Iris pigment epithelial cell (primary cell): Measurements from ENCODE around the gene LRRFIP2.
"Not testable (repeated sequence)": the region's sequence is repeated elsewhere in the genome, so short reads cannot be mapped to it uniquely, and the experiment has no call there.

Experiments used
- DNase-seq: peaks from one replicate; pipeline ENCODE4 v3.0.0-alpha.2; 2011; ENCODE audit warnings: low read depth

LRRFIP2 gene

DNA sequence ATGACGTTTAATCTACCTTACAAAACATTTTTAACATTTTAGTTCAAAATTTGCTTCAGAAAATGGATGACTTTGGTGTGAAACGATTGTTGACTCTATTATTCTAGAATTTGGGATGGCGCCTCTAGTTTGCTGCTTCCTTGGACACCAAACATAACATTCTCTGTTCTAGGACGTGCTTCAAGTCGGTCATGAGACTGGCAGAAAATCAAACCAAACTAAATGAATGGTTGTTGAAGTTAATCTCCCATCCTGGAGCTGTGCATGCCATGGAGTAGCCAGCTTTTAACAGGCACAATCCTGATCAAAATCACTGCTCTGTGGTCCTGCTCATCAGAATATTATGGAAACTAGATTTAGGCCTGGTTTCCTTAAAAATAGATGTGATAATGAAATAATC is 9.6 kb upstream of the LRRFIP2 start:
- no peak for DNase-seq

DNA sequence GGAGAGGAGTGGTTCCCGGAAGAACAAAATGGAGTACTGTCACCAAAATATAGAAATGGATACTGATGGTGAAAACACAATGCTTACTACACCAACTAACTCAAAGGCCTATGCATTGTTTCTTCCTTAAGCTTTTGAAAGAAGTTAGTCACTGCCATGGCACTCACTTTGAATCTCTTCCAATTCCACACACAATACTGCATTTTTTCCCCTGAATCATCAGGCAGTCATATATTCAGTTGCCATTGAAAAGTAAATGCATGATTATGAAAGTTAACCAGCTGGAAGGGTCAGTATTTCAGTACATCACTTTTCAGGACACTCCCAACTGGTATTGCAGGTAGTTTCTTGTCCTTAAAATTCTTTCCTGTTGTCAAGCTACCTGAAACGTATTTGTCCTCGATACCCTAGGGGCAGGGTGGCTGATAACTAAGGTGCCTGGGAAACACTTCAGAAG is 9.0 kb upstream of the LRRFIP2 start:
- peak; percentile 95 for DNase-seq

DNA sequence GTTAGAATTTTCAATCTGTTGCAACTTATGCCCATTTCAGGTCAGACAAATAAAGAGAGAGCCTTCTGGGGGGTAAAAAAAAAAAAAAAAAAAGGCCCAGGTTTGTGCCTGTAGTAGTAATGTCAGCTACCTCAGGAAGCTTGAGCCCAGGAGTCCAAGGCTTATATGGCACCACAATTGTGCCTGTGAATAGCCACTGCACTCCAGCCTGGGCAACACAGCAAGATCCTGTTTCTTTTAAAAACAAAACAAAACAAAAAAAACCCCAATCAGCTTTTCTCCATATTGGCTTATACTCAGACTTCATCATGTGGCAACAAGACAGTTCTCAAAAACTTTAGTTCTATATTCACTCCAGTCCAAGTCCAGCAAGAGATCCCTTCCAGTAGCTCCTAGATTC is 8.4 kb upstream of the LRRFIP2 start:
- DNase-seq: no peak

DNA sequence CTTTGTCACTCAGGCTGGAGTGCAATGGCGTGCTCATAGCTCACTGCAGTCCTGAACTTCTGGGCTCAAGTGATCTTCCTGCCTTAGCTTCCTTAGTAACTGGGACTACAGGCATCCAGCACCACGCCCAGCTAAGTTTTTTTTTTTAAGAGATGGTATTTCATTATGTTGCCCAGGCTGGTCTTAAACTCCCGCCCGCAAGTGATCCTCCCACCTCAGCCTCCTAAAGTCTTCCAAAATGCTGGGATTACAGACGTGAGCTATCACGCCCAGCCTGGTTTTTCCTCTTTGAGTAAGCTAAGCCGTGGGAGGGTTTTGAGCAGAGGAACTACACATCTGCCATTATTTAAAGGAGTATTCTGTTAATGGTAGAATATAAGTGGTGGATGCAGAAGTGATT is 7.4 kb upstream of the LRRFIP2 start:
- no peak for DNase-seq

DNA sequence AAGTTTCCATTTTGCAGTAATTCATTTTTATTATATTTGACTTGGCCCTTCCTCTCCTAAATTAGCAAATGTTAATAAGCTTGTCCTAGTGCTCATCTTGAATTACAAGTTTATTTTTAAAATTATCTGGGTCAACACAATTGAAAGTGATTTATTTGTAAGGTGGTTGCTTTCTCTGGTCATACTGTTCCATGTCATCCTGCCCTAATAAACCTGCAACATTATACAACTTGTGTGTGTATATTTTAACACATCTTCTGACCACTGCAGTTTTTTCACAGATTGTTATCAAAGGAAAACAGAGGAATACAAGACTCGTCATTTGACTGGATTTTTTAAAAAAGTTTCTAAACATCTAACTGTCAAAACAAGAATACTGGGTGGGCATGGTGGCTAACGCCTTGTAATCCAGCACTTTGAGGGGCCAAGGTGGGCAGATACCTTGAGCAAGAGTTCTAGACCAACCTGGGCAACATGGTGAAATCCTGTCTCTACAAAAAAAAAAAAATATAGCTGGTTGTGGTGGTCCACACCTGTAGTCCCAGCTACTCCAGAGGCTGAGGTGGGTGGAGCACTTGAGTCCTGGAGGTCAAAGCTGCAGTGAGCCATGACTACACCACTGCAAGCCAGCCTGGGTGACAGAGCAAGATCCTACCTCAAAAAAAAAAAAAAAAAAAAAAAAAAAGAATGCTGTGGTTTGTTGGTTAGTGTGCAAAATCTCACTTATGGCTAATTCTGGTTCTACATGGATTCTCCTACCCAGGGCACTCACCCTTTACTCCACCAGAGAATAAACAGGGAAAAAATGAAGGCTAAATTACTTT is 5.0 kb upstream of the LRRFIP2 start:
- no peak for DNase-seq

DNA sequence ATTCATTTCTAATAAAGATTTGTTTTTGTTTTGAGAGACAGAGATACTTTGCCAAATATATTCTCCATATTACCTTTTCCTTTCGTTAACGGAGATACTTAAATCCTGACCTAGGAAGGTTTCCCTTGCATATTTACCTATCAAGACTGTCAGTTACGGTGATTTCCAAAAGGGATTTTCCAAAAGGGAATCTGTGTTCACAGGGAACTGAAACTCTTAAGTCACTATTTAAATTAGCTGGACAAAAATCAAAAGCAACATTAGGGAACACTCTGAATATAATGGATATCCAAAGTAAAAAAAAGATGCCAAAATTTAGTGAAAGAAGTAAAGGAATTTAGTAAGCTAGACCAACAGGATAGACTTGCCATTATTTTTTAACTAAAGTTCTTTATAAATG is 576 bp downstream of the LRRFIP2 start:
- DNase-seq: no peak

DNA sequence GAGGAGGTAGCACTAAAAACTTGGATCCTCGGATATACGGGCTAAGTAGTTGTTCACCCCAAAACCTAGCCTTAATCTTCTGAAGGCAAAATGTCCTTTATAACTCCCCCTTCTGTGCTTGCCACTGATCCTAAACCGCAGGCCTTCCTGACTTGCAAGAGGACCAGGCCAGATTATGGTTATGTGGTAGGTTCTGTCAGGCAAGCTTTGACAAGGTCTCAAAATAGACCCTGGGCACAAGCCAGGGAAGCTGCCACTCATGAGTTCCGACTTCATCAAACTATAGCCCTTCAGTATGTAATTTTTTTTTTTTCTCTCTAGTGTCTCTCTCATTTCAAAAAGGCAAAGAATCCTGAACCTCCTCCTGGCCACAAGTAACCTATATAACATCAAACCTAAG is 3.2 kb downstream of the LRRFIP2 start:
- no peak for DNase-seq

DNA sequence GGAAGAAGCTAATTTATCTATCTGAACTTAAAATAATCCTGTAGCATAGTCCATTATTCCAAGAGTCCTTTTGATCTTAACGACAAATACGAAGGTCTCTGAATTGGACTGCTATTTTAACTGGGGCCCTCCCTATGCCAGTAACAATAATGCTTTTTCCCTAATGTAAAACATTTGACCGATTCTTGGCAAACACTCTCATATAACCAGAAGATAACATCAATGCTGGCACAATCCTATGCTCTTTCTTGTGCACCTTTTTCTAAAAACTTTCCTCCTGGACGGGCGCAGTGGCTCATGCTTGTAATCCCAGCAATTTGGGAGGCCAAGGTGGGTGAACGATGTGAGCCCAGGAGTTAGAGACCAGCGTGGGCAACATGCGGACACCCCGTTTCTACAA is 3.9 kb downstream of the LRRFIP2 start:
- no peak for DNase-seq

DNA sequence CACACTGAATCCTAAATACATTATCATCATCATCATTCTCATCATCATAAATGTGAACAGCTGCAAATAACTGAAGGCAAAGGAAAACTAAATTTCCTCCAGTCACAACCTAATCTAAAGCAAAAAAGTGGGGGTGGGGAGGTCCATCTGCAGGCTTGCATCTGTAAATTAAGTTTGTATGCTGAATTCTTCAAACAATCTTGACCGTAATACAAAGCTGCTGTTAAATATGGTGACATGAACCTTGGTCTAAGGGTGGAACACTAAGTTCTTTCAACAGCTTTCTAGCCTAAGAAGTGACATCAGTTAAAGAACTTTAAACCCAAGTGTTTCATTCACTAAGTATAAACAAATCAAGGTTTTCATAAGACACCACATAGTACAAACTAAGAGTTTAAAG is 4.3 kb downstream of the LRRFIP2 start:
- DNase-seq: peak; percentile 21

DNA sequence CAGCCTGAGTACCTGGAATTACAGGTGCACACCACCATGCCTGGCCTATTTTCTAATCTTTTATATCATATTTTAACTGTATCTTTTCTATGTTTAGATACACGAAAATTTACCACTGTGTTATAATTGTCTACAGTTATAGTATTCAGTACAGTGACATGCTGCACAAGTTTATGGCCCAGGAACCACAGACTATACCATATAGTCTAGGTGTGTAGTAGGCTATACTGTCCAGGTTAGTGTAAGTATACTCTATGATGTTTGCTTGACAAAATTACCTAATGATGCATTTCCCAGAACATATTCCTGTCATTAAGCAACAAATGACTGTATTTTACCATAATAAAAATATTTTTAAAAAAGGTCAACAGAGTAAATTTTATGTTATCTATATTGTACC is 5.5 kb downstream of the LRRFIP2 start:
- no peak for DNase-seq

DNA sequence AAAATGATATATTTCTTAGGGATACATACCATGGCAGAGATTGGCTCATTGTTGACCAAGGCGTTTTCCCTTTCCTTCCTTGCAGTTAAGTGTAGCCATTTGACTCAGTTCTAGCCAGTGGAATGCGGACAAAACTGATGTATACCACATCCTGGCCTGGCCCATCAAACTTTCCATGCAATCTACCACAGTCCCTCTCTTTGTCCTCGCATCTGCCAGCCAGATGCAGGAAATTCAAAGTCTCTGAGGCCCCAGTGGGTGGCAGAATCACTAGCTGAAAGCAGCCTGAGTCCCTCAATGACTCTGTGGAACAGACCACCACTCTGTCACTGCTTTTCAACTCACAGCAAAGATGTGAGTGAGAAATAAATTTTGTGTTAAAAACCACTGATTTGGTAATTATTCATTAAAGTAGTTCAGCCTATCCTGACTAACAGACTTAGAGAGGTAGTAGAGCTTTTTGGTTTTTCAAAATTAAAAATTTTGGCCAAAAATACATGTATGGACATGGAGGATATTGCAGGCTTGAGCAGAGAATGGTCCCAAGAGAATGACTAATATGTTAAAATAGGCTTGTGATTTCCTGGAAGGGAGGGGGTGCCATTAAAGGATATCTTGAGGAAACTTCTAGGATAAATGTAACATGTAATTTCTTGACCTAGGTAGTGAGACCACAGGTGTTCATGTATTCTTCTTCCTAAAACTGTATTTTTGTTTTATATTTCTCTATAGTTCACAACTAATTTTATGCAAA is 10.9 kb downstream of the LRRFIP2 start:
- peak; percentile 73 for DNase-seq

DNA sequence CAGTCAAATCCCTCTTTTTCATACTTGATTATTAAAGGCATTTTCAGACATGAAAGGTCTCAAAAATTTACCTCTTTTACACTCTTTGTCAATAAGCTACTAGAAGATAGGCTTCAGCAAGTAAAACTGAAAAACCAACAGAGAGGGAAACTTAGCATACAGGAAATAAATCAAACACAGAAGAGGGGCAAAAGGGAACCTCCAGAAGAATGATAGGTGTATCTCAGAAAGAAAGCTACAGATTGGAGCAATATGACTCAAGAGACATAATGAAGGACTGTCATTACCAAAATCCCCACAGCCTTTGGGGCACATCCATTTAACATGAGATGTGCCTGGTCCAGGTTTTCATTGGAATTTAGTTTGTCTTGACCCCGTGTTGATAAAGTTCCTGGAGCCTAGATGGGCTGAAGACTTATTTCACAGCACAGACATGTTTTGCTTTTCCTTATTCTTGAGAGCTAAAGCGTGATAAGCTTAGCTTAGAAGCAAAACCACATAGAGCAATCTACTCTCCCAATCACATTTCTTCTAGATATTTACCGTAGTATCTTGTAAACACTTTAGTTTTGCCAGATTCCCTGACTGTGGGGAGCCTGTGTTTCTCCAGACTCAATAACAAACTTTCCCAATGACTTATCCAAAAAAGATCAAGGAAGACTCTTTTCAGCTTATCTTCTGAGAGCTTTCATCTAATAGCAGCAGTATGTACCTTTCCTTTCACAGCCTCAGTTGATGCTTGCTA is 11.7 kb downstream of the LRRFIP2 start:
- DNase-seq: no peak

DNA sequence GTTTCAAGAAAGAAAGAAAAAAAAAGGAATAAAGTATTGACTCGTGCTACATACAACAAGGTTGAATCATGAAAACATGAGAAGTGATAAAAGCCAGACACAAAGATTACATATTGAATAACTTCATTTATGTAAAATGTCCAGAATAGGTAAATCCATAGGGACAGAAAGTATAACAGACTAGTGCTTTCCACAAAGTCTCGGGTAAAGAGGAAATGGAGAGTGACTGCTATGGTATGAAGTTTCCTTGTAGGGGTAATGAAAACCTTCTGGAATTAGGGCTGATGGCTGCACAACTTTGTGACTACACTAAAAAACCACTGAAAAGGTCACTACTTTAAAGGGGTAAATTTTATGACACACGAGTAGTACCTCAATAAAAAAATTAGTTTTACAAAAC is 13.0 kb downstream of the LRRFIP2 start:
- DNase-seq: no peak

DNA sequence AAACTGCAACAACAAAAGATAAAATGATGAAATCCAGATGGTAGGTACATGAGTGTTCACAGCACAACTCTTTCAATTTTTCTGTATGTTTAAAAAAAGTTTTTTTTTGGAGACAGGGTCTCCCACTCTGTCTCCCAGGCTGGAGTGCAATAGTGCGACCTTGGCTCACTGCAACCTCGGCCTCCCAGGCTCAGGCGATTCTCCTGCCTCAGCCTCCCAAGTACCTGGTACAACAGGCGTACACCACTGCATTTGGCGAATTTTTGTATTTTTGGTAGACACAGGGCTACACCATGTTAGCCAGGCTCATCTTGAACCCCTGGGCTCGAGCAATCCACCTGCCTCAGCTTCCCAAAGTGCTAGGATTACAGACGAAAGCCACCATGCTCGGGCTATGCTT is 18.6 kb downstream of the LRRFIP2 start:
- DNase-seq: no peak

DNA sequence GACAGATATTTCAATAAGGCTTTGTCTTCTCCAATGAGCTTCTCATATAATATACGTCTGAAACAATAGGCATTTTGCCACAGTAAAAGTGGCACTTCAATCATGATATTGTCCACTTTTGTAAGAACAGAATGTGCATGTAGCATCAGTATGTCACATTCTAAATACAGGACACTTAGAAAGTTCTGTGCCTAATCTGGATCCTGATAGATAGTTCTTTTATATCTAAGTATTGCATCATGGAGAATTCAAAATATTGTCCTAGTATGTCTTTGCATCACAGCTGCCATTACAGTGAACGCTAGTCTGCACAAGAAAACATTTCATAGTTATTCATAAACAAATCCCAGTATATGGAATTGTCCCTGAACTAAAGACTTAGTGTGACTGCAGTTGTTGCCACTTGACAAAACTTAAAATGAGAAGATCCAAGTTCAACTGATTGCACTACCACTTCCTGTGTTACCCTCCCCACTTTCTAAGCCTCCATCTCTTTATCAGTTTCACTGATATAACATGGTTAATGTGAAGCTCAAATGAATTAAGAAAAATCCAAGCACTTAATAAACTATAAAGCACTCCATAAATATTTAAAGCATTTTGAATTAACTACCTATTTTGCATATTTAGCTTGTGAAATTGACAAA is 19.6 kb downstream of the LRRFIP2 start:
- DNase-seq: no peak

DNA sequence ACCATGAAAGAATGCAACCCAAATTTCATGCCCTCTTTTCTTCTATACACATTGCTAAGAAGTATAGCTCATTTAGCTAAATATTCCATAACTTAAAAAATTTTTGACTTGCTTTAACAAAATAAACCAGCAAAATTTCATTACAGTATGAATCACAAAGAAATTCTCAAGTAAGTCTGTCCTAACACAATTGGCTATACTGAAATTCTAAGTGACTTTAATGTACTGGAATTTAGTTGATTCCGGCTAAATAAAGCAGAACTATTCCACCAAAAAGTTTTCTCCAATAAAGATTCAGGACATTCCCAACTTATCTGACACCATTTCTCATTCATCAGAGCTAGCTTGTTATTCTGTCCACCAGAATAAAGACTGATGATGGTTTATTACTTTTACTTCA is 23.8 kb downstream of the LRRFIP2 start:
- DNase-seq: no peak

DNA sequence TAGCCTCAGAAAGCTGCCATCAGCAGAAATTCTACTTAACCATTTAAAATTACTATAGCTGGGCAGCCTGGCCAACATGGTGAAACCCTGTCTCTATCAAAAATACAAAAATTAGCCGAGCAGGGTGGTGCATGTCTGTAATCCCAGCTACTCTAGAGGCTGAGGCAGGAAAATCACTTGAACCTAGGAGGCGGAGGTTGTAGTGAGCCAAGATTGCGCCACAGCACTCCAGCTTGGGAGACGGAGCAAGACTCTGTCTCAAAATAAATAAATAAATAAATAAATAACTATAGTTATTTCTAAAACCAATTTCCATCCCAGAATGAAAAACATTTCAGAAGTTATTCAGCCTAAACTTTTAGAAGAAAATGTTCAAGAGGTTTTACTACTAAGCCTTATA is 25.1 kb downstream of the LRRFIP2 start:
- DNase-seq: no peak

DNA sequence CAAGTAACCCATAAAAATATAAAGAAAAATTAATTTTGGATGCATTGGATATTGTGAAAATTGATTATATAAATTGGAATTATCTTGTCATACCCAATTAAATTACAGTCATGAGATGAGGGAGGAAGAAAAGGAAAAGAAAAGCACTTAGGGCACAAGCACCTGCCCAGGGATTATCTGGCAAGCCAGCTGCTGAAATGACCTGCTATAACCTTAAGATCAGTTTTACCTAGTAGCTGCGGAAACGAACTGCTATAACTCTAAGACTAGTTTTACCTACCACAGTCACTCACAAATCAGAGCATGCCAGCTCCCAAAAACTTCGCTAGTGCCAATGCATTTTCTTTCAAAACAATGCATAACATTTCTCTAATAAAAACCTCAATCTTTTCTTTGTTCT is 26.2 kb downstream of the LRRFIP2 start:
- DNase-seq: no peak

DNA sequence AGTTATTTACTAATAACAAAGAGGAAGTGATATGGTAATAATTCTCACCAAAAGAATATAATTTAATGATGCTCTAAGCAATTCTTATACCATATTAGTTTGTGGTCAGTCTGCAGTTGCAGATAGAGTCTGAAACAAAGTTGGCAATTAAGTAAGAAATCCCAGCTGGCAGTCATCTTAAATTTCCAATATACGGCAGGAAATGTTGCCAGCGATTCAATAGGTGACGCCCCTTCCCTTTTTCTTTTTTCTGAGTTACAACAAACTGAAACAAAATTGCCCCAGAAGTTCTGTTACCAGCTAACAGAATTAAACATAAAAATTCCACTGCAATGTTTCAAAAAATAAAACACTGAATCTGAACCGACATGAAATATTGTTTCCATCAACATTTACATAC is 26.7 kb downstream of the LRRFIP2 start:
- no peak for DNase-seq

DNA sequence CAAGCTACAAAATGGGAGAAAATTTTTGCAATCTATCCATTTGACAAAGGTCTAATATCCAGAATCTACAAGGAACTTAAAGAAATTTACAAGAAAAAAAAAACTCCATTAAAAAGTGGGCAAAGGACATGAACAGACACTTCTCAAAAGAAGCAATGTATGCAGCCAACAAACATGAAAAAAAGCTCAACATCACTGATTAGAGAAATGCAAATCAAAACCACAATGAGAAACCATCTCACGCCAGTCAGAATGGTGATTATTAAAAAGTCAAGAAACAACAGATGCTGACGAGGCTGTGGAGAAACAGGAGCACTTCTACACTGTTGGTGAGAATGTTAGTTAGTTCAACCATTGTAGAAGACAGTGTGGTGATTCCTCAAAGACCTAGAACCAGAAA is 27.5 kb downstream of the LRRFIP2 start:
- DNase-seq: not testable (repeated sequence)

DNA sequence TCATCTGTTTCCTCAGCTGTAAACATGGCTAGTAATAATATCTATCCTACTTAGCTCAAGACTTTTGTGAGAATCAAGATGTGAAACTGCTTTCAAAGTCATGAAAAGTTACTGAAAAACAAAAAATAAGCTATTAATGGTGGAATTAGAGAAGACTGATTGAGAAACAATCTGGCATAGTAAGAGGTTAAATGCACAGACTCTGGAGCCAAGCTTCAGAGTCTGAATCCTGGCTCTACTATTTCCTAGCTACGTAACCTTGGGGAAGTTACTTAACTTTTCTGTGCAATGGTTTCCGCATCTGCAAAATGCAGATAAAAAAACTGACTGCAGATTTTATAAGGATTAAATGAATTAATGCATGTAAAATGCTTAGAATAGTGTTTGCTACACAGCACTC is 28.8 kb downstream of the LRRFIP2 start:
- DNase-seq: peak; percentile 42

DNA sequence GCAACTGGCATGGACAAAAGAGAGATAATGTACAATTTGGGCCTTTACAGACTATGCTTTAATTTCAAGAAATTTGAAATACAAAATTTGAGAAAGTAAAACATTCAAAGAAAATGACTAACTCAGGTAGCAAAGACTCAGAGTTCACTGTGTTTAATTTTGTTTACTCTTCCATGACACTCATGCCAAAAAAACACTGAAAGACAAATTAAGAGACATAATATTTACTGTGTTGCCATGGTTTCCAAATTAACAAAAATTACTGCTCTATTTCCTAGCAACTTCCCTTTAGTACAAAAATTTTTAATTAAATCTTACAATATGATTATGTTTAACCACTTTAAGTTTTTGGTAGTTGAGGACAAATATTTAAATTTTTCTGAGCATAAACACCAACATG is 29.6 kb downstream of the LRRFIP2 start:
- DNase-seq: no peak
